Stomach (tissue), 9 donors: ENCODE results near the gene DYNLT1. TPM values are rescaled to one million over a fixed set of nuclear protein-coding genes. Genes with fewer than 3 reads are reported as not detected.
"Not testable (repeated sequence)": the region's sequence is repeated elsewhere in the genome, so short reads cannot be mapped to it uniquely, and the experiment has no call there.

Experiments used
- DNase-seq, 2 donors: peaks; one replicate each; pipeline versions ENCODE4 v3.0.0 to v3.0.0-alpha.2; 2013 to 2019
- H3K27ac ChIP-seq, 5 donors: fragments of 200-600 bp in 4 of 5; sonication (generic) in 4 of 5; one replicate each; pipeline ENCODE4 v1.5.1; 2013 to 2019; ENCODE audit warnings: mild to moderate bottlenecking in 1 of 5, moderate library complexity in 1 of 5
- H3K27me3 ChIP-seq, 3 donors: fragments of 200-600 bp; sonication (generic); one replicate each; pipeline ENCODE4 v1.5.1; 2017 to 2019; ENCODE audit warnings: mixed run types in 1 of 3
- H3K36me3 ChIP-seq, 4 donors: fragments of 200-600 bp; sonication (generic); 1 replicate in 3 of 4; 2 replicates in 1 of 4; pipeline ENCODE4 v1.5.1; 2016 to 2019
- H3K4me1 ChIP-seq, 4 donors: fragments of 200-600 bp; sonication (generic); one replicate each; pipeline ENCODE4 v1.5.1; 2016 to 2019
- H3K4me3 ChIP-seq, 4 donors: fragments of 200-600 bp; sonication (generic) in 3 of 4; one replicate each; pipeline ENCODE4 v1.5.1; 2016 to 2019; ENCODE audit warnings: mild to moderate bottlenecking in 1 of 4
- H3K9me3 ChIP-seq, 4 donors: fragments of 200-600 bp; sonication (generic); one replicate each; pipeline ENCODE4 v1.5.1; 2016 to 2019
- EP300 ChIP-seq: sonication (generic); formaldehyde crosslinking; IDR thresholded peaks from one replicate; pipeline ENCODE4 v1.6.1; 2017; ENCODE audit warnings: antibody characterized with exemption
- POLR2A ChIP-seq, 4 donors: fragments of 450-650 bp; IDR thresholded peaks; one replicate each; pipeline ENCODE4 v1.6.1; 2016; ENCODE audit warnings: antibody characterized with exemption in 4 of 4, control low read depth in 2 of 4, mild to moderate bottlenecking in 1 of 4, moderate library complexity in 1 of 4
- POLR2AphosphoS5 ChIP-seq, 3 donors: sonication (generic); formaldehyde crosslinking; IDR thresholded peaks; one replicate each; pipeline ENCODE4 v1.6.1; 2016; ENCODE audit warnings: antibody characterized with exemption in 3 of 3
- WGBS, 5 donors: extraction: QIAGEN DNeasy Blood & Tissue Kit in 3 of 5; methylation state at CpG; one replicate each; pipeline versions ENCODE4 v1.1.5 to v1.1.7; 2013 to 2018; 5-methylcytosine and 5-hydroxymethylcytosine counted together
- intact Hi-C: fragments of 100-400 bp; cut with DNase I; formaldehyde crosslinking; loops from one replicate; pipeline ENCODE4 v1.15.1; 2023; ENCODE audit warnings: low total_unique reads
- polyA plus RNA-seq, 3 donors: library from polyadenylated mRNA; stranded (reverse); fragments of 200-250 nt; gene quantifications; one replicate each; pipeline ENCODE4 v1.2.3, GENCODE V29; 2013
- total RNA-seq, 5 donors: library from RNA; depleted of rRNA; stranded (reverse); fragments of >200 nt; gene quantifications; one replicate each; pipeline versions ENCODE4 v1.1.0 to v1.2.3, GENCODE V29; 2014 to 2016
- TF ChIP-seq, protein P1 (sequence below), 7 experiments: fragments of 450-650 bp in 4 of 7; fragments of 200-600 bp in 3 of 7; sonication (generic) in 3 of 7; IDR thresholded peaks; one replicate each; pipeline ENCODE4 v1.5.1; 2016 to 2019; ENCODE audit warnings: antibody characterized with exemption in 7 of 7, control low read depth in 2 of 7, mild to moderate bottlenecking in 1 of 7
- donor health status: healthy with polysubstance abuse.
- donor health status: Bipolar disorder and iron deficiency.
- donor health status: healthy.

DYNLT1 gene
- total and polyA plus RNA-seq, 8 donors = 5.8 to 294 (median 144) TPM

DNA sequence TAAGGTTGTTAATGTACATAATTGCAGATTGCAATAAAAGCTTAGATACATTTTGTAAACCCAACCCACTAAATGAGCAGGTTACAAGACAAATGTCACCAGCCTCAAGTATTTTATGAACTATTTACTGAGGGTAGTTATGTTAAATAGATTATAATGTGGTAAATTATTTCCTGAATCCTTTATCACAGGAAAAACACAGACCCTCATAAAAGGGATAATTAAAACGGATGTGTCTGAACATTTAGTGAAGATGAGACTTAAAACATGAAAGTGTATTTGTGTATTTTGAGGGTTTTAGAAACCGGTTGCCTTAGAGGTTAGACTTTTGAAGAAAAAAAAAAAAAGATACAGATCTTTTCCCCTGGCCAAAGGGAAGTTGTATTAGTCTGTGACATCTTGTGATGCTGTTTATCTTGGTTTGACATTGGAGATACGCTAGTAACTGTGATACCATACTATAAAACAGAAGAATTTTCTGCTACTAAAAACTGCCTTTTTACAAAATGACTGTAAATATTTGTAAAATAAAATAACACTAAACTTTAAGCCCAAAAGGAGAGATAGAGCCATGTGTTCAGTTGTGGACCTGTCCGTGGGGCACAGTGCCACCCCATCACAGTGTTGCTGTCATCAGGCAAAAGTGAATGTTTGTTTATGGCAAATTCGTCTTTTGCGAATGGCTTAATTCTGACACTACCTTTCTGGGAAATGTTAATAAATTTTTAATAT is 9.7 kb downstream of the DYNLT1 start:
- H3K27me3 ChIP-seq = no peaks in the 10 kb centered on the region
- TF ChIP-seq POLR2AphosphoS5 (IDR thresholded peaks at IDR 0.05) (no peak), POLR2A (IDR thresholded peaks at IDR 0.05) (no peak), EP300 (no peak)
- TF ChIP-seq, protein P1, sequence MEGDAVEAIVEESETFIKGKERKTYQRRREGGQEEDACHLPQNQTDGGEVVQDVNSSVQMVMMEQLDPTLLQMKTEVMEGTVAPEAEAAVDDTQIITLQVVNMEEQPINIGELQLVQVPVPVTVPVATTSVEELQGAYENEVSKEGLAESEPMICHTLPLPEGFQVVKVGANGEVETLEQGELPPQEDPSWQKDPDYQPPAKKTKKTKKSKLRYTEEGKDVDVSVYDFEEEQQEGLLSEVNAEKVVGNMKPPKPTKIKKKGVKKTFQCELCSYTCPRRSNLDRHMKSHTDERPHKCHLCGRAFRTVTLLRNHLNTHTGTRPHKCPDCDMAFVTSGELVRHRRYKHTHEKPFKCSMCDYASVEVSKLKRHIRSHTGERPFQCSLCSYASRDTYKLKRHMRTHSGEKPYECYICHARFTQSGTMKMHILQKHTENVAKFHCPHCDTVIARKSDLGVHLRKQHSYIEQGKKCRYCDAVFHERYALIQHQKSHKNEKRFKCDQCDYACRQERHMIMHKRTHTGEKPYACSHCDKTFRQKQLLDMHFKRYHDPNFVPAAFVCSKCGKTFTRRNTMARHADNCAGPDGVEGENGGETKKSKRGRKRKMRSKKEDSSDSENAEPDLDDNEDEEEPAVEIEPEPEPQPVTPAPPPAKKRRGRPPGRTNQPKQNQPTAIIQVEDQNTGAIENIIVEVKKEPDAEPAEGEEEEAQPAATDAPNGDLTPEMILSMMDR (IDR thresholded peaks at IDR 0.05) = no peak
- peaks cover 10 to 48% (median 26%) of the 10 kb centered on the region in 4 donors for H3K4me1 ChIP-seq
- H3K4me3 ChIP-seq = no peak overlapping the region
- peak in 1 of 2 donors; percentile 16 for DNase-seq
- 71 to 78% (median 72%) methylated on average over 6 of the region's 6 CpGs for WGBS, 5 donors
- peaks cover 10 to 77% (median 60%) of the 10 kb centered on the region in 4 donors for H3K36me3 ChIP-seq
- no peaks in the 10 kb centered on the region for H3K9me3 ChIP-seq
- intact Hi-C loops = no loop called here
- H3K27ac ChIP-seq = peak overlapping the region in 2 of 5 donors; percentile 2 to 12

DNA sequence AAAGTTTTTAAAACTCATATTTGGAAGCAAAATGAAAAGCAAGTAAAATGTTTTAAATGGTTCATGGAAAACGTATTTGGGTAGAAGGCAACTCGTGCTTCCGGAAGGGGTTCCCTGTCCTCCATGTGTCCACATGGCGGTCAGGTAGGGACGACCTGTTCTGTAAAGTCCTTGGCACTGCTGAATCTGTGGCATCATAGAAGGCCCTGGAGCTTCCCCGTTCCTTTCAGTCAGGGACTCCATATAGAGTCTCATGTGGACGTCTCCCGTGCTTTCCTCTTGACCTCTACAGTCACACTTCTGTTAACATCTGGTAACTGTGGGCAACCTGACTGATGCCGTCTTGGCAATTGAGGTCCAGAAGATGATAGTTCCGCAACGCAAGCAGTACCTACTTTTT is 11.4 kb downstream of the DYNLT1 start:
- peaks cover 13 to 38% (median 21%) of the 10 kb centered on the region in 4 donors for H3K4me1 ChIP-seq
- intact Hi-C loops = no loop called here
- H3K4me3 ChIP-seq = no peak overlapping the region
- H3K27ac ChIP-seq = peak overlapping the region in 3 of 5 donors; percentile 70 to 83 (median 81)
- TF ChIP-seq, protein P1 (IDR thresholded peaks at IDR 0.05) = no peak
- TF ChIP-seq POLR2A (IDR thresholded peaks at IDR 0.05) (no peak), POLR2AphosphoS5 (IDR thresholded peaks at IDR 0.05) (no peak), EP300 (no peak)
- no peaks in the 10 kb centered on the region for H3K27me3 ChIP-seq
- 85 to 95% (median 94%) methylated on average over 10 to 11 of the region's 11 CpGs for WGBS, 5 donors
- H3K36me3 ChIP-seq = peaks cover 19 to 82% (median 73%) of the 10 kb centered on the region in 4 donors
- H3K9me3 ChIP-seq = no peaks in the 10 kb centered on the region
- peak in 1 of 2 donors; percentile 15 for DNase-seq

DNA sequence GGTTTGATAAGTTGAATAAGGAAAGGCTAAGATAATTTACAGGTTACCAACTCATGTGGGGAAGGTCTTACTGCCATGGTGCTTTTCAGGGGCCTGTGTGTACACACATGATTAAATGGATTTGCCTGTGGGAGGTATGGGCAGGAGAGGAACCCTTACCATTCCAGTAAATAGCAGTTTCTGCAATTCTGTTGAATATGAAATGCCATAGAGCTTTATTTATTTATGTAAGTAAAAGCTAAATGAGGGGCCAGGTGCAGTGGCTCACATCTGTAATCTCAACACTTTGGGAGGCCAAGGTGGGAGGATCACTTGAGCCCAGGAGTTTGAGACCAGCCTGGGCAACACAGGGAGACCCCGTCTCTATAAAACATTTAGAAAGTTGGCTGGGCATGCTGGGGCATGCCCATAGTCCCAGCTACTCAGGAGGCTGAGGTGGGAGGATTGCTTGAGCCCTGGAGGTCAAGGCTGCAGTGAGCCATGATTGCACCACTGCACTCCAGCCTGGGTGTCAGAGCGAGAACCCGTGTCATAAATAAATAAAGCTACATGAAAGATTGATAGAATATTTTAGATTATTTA is 11.9 kb downstream of the DYNLT1 start:
- 92 to 97% (median 94%) methylated on average over 3 of the region's 3 CpGs for WGBS, 5 donors

DNA sequence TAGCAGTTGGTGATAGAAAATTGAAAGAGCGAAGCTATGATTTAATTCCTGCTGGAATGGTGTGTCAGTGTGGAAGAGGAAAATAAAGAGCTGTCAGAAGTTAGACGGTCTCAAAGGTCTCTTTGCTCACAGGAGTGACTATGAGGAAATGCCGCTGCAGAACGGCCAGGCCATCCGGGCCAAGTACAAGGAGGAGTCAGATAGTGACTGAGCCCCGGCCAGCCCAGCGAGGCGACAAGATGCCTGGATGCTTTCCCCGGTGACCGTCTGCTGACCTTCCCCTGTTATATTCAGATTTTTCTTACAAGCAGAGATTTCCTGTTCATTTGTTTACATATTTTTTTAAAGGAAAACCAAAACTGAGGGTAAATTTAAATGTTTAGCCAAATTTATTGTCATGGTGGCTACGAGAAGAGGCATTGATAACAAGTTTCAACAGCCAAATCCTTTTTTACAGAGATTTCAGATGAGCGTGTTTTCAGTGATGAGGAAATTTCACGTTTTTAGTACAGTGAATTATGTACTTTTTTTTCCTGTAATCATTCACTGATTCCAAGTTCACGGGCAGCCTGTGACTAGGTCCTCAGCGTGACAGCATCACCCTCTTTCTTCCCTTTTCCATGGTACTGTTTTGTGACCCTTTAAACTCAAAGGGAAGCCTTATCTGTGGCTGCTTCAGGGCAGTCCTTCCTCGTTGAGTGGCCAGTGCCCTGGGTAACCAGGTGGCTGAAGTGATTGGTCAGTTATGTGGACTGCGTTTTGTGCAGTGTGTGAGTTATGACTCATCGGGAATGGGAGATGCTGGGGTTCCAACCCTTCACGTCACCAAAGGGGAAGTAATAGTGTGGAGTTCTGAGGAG is 12.6 kb downstream of the DYNLT1 start:
- WGBS, 5 donors = 30 to 36% (median 32%) methylated on average over 19 of the region's 19 CpGs
- TF ChIP-seq, protein P1 (IDR thresholded peaks at IDR 0.05) = no peak
- peak in 2 of 3 donors; percentile 43 to 85 for TF ChIP-seq POLR2AphosphoS5 (IDR thresholded peaks at IDR 0.05)
- peak overlapping the region; percentile 69 to 83 (median 72) for H3K27ac ChIP-seq
- DNase-seq = peak; percentile 74 to 78
- intact Hi-C loops = no loop called here
- no peaks in the 10 kb centered on the region for H3K9me3 ChIP-seq
- peaks cover 21 to 84% (median 77%) of the 10 kb centered on the region in 4 donors for H3K36me3 ChIP-seq
- no peak overlapping the region for H3K4me3 ChIP-seq
- H3K4me1 ChIP-seq = peaks cover 13 to 38% (median 21%) of the 10 kb centered on the region in 4 donors
- H3K27me3 ChIP-seq = no peaks in the 10 kb centered on the region

More for the DNA sequence above, 11.9 kb downstream of the DYNLT1 start:
- H3K9me3 ChIP-seq, DNase-seq, H3K4me3 ChIP-seq, H3K27me3 ChIP-seq, intact Hi-C loops: not testable (repeated sequence)
- H3K36me3 ChIP-seq = peaks cover 19 to 84% (median 77%) of the 10 kb centered on the region in 4 donors
- peaks cover 13 to 38% (median 21%) of the 10 kb centered on the region in 4 donors for H3K4me1 ChIP-seq
- peak overlapping the region; percentile 48 to 83 (median 72) for H3K27ac ChIP-seq
